K562 (cell line): ENCODE results near the gene HES5. TPM values are rescaled to one million over a fixed set of nuclear protein-coding genes. Genes with fewer than 3 reads are reported as not detected.

ENCODE experiments used
- ATAC-seq: fragments of 200-7000 bp; cut with Tn5 transposase; 3 replicates; pipeline ENCODE4 v1.9.1; 2020; ENCODE audit warnings: moderate library complexity
- BruUV-seq: library from RNA; stranded (reverse); fragments of 400-500 nt; replicated peaks from 2 replicates; lab custom pipeline; 2021; lab: Mats Ljungman, UMichigan
- CTCF ChIA-PET: fragments of 300-600 bp; formaldehyde crosslinking; extraction: SDS; loops from one replicate; lab custom pipeline; 2021; ENCODE audit warnings: low intra/inter-chr PET ratio; lab: Yijun Ruan, JAX
- POLR2A ChIA-PET: fragments of 300-600, 350-650 bp; sonication (Branson Sonifier 250); formaldehyde crosslinking; extraction: SDS; loops from one replicate; lab custom pipeline; 2021; ENCODE audit warnings: antibody characterized with exemption, inconsistent platforms; lab: Yijun Ruan, JAX
- DNase-seq, 4 experiments: peaks; one replicate each; pipeline versions ENCODE4 v3.0.0 to v3.0.0-alpha.2; 2011 to 2018; ENCODE audit warnings: low spot score in 3 of 4, mixed read lengths in 3 of 4; ENCODE audit errors: extremely low read depth in 1 of 4
- FAIRE-seq: peaks from 2 replicates; lab custom pipeline; 2011; peaks lifted over from hg19 to GRCh38; lab: Jason Lieb, UNC
- H2AFZ ChIP-seq: 2 replicates; pipeline ENCODE4 v1.6.0; 2011; ENCODE audit warnings: low read depth, low read length, control low read depth, inconsistent platforms
- H3K27ac ChIP-seq: fragments of 200-600 bp; 3 replicates; pipeline ENCODE4 v1.8.0; 2011; ENCODE audit warnings: low read depth, mild to moderate bottlenecking, control low read depth, inconsistent platforms, low read length, moderate library complexity, mixed read lengths; ENCODE audit errors: extremely low read depth
- H3K27me3 ChIP-seq, 2 experiments: fragments of 300-600 bp in 1 of 2; 2 replicates in 1 of 2; 3 replicates in 1 of 2; pipeline versions ENCODE4 v1.6.0 to v1.8.0; 2011; ENCODE audit warnings: inconsistent platforms in 2 of 2, low read length in 2 of 2, mild to moderate bottlenecking in 1 of 2, mixed read lengths in 1 of 2, moderate library complexity in 1 of 2; ENCODE audit not compliant: control insufficient read depth in 2 of 2, insufficient read depth in 2 of 2
- H3K36me3 ChIP-seq: fragments of 300-600 bp; 3 replicates; pipeline ENCODE4 v1.8.0; 2011; ENCODE audit warnings: mild to moderate bottlenecking, low read length, inconsistent platforms; ENCODE audit not compliant: control insufficient read depth, insufficient read depth
- H3K4me1 ChIP-seq, 2 experiments: fragments of 200-600 bp in 1 of 2; replicated peaks in 1 of 2; 2 replicates in 1 of 2; 3 replicates in 1 of 2; pipeline versions ENCODE4 v1.5.1 to v1.8.0; 2011; ENCODE audit warnings: inconsistent platforms in 2 of 2, low read length in 2 of 2, mild to moderate bottlenecking in 1 of 2, mixed read lengths in 1 of 2, moderate library complexity in 1 of 2; ENCODE audit not compliant: control insufficient read depth in 2 of 2, insufficient read depth in 2 of 2
- H3K4me2 ChIP-seq: 2 replicates; pipeline ENCODE4 v1.6.1; 2011; ENCODE audit warnings: low read length, control low read depth, inconsistent platforms, mixed read lengths; ENCODE audit not compliant: insufficient read depth
- H3K4me3 ChIP-seq: fragments of 200-600 bp; sonication (generic), shearing (Covaris generic); 2 replicates; pipeline ENCODE4 v1.5.1; 2016; ENCODE audit warnings: control low read depth, inconsistent platforms
- H3K79me2 ChIP-seq: fragments of 200-600 bp; 3 replicates; pipeline ENCODE4 v1.8.0; 2011; ENCODE audit warnings: low read length, inconsistent platforms; ENCODE audit not compliant: control insufficient read depth, insufficient read depth
- H3K9ac ChIP-seq, 2 experiments: 2 replicates each; pipeline versions ENCODE4 v1.6.0 to v1.6.1; 2011; ENCODE audit warnings: low read depth in 2 of 2, low read length in 2 of 2, control low read depth in 1 of 2, inconsistent platforms in 1 of 2, mild to moderate bottlenecking in 1 of 2, mixed read lengths in 1 of 2; ENCODE audit not compliant: insufficient read depth in 1 of 2
- H3K9me1 ChIP-seq: one replicate; pipeline ENCODE4 v1.6.0; 2011; ENCODE audit warnings: inconsistent platforms, mild to moderate bottlenecking, low read length, moderate library complexity; ENCODE audit not compliant: control insufficient read depth, insufficient read depth
- H3K9me3 ChIP-seq: replicated peaks from 2 replicates; pipeline ENCODE4 v1.5.1; 2011; ENCODE audit warnings: low read depth, low read length, inconsistent platforms; ENCODE audit not compliant: control insufficient read depth, insufficient read depth
- H4K20me1 ChIP-seq: replicated peaks from 2 replicates; pipeline ENCODE4 v1.6.1; 2011; ENCODE audit warnings: low read length, inconsistent platforms, mixed read lengths; ENCODE audit not compliant: control insufficient read depth, insufficient read depth
- CEBPG ChIP-seq, 3 experiments: fragments of 200-800 bp in 1 of 3; sonication (Bioruptor generic) in 1 of 3; sonication (generic) in 1 of 3; formaldehyde crosslinking in 1 of 3; IDR thresholded peaks in 2 of 3; conservative IDR thresholded peaks in 1 of 3; 2 replicates each; pipeline versions ENCODE4 v1.6.1 to v1.8.0; 2016 to 2022; ENCODE audit warnings: missing compliant biosample characterization in 2 of 3, missing genetic modification characterization in 2 of 3, mild to moderate bottlenecking in 1 of 3, missing genetic modification reagents in 1 of 3
- L3MBTL2 ChIP-seq: fragments of 450-650 bp; IDR thresholded peaks from 2 replicates; pipeline ENCODE4 v1.6.1; 2016; ENCODE audit warnings: mild to moderate bottlenecking, moderate library complexity
- NR2C1 ChIP-seq, 2 experiments: fragments of 450-650 bp; IDR thresholded peaks; 2 replicates each; pipeline ENCODE4 v1.6.1; 2017; ENCODE audit warnings: mild to moderate bottlenecking in 2 of 2, antibody characterized with exemption in 1 of 2, inconsistent platforms in 1 of 2, missing compliant biosample characterization in 1 of 2, missing genetic modification characterization in 1 of 2
- TAF9B ChIP-seq: fragments of 450-650 bp; IDR thresholded peaks from 2 replicates; pipeline ENCODE4 v1.6.1; 2018; ENCODE audit warnings: mild to moderate bottlenecking; ENCODE audit not compliant: partially characterized antibody
- ZNF780A ChIP-seq: fragments of 250-450 bp; sonication (Bioruptor Pico); IDR thresholded peaks from 2 replicates; pipeline ENCODE4 v1.5.0; 2021; ENCODE audit warnings: mild to moderate bottlenecking
- WGBS: fragments of 100-300 bp; shearing (Covaris generic); methylation state at CpG from one replicate; pipeline ENCODE4 v1.1.6; 2016; ENCODE audit warnings: low coverage, mixed read lengths; ENCODE audit not compliant: insufficient coverage; ENCODE audit errors: missing lambda C conversion rate; 5-methylcytosine and 5-hydroxymethylcytosine counted together
- in situ Hi-C: fragments of 300-500 bp; cut with MboI; formaldehyde crosslinking; loops from 4 replicates; pipeline ENCODE4 v1.15.0; 2018; ENCODE audit warnings: inconsistent platforms, mixed read lengths
- intact Hi-C: fragments of 100-400 bp; cut with micrococcal nuclease; formaldehyde crosslinking; loops from 2 replicates; pipeline ENCODE4 v1.14.2; 2022
- polyA plus RNA-seq, 8 experiments: library from polyadenylated mRNA; depleted of rRNA in 4 of 8; stranded (reverse) in 5 of 8; unstranded in 3 of 8; fragments of >200 nt; fragmentation: Nextera tagmentation in 2 of 8; fragmentation: Illumina TruSeq in 1 of 8; extraction: Ambion mirVana in 2 of 8; extraction: Trizol in 1 of 8; gene quantifications; 2 replicates each; pipeline versions ENCODE4 v1.2.1 to v1.2.3, GENCODE V29; 2011 to 2014; ENCODE audit warnings: inconsistent platforms in 1 of 8, missing spikeins in 1 of 8
- total RNA-seq, 7 experiments: library from RNA; depleted of rRNA in 6 of 7; stranded (reverse); fragments of >200 nt in 6 of 7; fragmentation: Illumina TruSeq in 2 of 7; extraction: Trizol in 2 of 7; gene quantifications; 2 replicates each; pipeline versions ENCODE4 v1.2.1 to v1.2.3, GENCODE V29; 2011 to 2021; ENCODE audit warnings: low replicate concordance in 1 of 7

Gene HES5
- total and polyA plus RNA-seq, 9 of the 15 experiments (the other 6 are each of a cell fraction or from before 2014, with no cell fraction given) = not detected

DNA sequence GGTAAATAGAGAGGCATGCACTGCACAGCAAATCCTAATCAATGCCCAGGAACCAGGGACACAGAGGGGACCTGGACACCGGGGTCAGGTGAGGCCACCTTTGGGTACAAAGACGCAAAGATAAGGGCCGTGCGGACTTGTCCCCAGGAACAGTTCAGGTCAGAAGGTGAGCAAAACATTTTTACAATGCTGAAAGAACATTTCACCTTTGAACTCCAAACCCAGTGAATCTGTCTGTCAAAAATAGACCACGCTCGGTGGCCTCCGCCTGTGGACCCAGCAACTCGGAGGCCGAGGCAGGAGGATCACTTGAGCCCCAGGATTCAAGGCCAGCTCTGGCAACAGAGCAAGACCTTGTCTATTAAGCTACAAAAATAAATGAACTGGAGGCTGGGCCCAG lies 41.3 kb upstream of the HES5 start:
- WGBS = 6% methylated on average over 9 of the region's 9 CpGs
- FAIRE-seq (no peak), ATAC-seq (no peak)
- no peaks in the 10 kb centered on the region for H3K9me1 ChIP-seq
- no peaks in the 10 kb centered on the region for H3K79me2 ChIP-seq
- no peaks in the 10 kb centered on the region for H3K36me3 ChIP-seq
- no peak overlapping the region for H3K4me2 ChIP-seq
- CTCF ChIA-PET = no interaction called here
- peaks cover 0 to 23% of the 10 kb centered on the region in 2 experiments; a peak in 2 of 5 replicates for H3K4me1 ChIP-seq
- POLR2A ChIA-PET = interaction anchor here (0.7 to 1.2 kb wide), 3 partner anchors 10 to 203 kb away, joined by 3 to 5 read pairs (median 3); no protein-coding TSS in a partner anchor
- intact Hi-C loops (no loop called here), in situ Hi-C loops (no loop called here)
- TF ChIP-seq L3MBTL2 (no peak), CEBPG (CRISPR knock-in tag; IDR thresholded peaks at IDR 0.05) (no peak), CEBPG (tag; conservative IDR thresholded peaks at IDR 0.05 in 1 of 2, IDR thresholded peaks at IDR 0.05 in 1 of 2) (no peak), NR2C1 (IDR thresholded peaks at IDR 0.05) (no peak; the same call in 1 of the 2 replicates), NR2C1 (tag; IDR thresholded peaks at IDR 0.05) (peak; percentile 41; the same call in 1 of the 2 replicates), TAF9B (no peak), ZNF780A (CRISPR knock-in tag) (no peak)
- TF ChIP-seq, all 486 proteins: peak for 1
- peaks cover 10% of the 10 kb centered on the region for H3K9me3 ChIP-seq
- H4K20me1 ChIP-seq = no peaks in the 10 kb centered on the region
- BruUV-seq = no TSS peak
- H2AFZ ChIP-seq = no peak overlapping the region
- H3K4me3 ChIP-seq = no peak overlapping the region
- H3K27ac ChIP-seq = no peak overlapping the region
- no peak for DNase-seq
- no peak overlapping the region for H3K9ac ChIP-seq
- H3K27me3 ChIP-seq = peaks cover 38 to 61% of the 10 kb centered on the region in 2 experiments
